ENCODE results near the gene AVPR2.

Gene AVPR2

DNA sequence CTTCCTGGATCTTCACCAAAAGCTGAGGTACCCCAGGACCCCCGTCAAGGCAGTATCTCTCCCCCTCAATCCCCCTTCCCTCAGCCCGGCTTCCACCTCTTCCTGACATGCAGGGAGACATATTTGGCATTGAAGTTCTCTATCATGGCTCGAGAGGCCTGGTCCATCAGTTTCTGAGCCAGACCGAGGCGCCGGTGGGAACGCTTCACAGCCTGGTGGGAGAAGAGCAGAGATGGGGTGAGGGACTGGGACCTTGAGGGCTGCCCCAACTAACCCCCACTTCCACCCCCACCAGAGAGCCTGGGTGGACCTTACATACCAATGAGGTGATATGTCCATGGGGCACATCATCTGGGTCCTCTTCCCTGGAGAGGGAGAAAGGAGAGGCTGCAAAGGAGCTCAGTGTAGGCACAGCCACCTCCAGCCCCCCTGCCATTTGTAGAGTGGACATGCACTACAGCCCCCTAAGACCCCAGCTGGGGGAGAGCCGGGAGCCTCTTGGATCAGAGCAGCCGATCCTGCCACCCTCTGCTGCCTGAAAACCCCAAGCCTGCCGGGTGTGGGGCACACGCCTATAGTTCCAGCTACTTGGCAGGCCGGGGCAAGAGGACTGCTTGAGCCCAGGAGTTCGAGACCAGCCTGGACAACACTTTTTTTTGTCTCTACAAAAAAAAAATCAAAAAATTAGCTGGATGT lies 27.9 kb downstream of the AVPR2 start:
- DNase-seq (ENCODE audit: low read depth in 2 of 2): no peak

- DNase-seq (ENCODE audit: low read depth in 2 of 2): no peak
These were observed 29.3 kb downstream of the AVPR2 start for GRCh38 chrX:153933748-153934147.

DNA sequence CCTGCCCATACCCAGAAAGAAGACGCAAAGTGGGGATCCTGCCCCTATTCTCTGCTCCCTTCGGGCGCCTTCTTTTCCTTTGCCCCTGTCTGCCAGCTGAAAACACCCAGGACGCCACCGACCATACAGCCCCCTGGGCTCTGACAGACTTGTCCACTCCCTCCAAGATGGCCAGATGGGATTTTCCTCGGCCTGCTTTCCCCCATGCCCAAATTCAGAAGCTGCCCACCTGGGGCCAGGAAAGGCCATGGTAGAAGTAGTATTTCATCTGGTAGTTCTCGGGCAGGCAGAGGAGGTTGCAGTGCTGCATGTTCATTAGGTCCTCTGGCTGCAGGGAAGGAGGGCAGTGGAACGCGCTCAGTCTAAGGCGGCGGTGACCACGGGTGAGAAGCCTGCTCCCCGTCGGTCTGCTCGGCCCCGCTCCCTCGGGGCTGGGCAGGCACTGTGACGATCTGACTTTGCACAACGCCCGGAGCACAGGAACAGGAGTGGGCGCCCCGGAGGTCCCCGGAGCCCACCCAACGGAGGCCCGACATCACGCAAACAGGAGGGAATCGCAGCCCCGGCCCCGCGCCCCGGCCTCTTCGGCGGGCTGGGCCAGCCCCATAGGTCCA lies 29.8 kb downstream of the AVPR2 start:
- DNase-seq (ENCODE audit: low read depth in 2 of 2): no peak

DNA sequence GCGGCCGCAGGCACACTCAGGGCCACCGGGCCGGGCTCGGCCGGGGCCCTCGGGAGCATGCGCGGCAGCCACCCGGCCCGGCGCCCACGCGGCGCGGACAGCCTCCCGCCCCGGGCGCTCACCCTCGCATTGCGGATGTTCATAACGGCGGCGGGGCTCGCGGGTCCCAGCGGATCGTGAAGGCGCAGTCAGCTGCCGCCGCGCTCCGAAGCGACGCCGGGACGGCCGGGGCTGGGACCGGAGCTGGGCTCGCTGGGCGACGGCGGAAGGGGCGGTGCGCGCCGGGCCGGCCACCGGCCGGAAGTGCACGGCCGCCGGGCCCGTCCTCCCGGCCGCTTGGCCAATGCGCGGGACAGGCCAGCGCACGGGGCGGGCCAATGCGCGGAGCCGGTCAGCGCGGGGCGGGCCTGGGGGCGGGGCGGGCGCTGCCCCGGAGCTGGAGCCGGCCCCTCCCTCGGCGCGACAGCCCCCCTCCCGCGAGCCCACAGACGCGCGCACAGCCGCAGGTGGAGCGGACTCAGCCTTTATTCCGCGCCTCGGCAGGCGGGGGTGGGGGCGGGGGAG lies 30.4 kb downstream of the AVPR2 start, which contains the start of gene NAA10:
TSS of gene NAA10 (minus strand) at position 276 of the 564 bp plus-strand sequence. CDS start at position 143, 133 bp downstream.
- peak in 1 of 2 experiments; percentile 27 for DNase-seq (ENCODE audit: low read depth in 2 of 2)

- DNase-seq (ENCODE audit: low read depth in 2 of 2): no peak
These were observed 30.9 kb downstream of the AVPR2 start for GRCh38 chrX:153935326-153935851.

DNA sequence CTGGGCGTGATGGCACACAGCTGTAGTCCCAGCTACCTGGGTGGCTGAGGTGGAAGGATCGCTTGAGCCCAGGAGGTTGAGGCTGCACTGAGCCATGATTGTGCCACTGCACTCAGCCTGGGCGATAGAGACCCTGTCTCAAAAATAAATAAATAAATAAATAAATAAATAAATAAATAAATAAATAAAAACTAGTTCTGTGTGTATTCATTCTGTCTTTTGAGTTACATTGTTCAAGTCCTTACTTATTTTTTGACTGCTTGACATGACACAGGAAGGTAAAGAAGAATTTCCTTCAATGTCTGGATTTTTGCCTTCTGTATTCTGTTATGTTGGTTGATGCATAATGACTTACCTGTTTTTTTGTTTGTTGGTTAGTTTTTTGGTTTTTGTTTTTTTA lies 32.6 kb downstream of the AVPR2 start:
- DNase-seq (ENCODE audit: low read depth in 2 of 2): no peak

DNA sequence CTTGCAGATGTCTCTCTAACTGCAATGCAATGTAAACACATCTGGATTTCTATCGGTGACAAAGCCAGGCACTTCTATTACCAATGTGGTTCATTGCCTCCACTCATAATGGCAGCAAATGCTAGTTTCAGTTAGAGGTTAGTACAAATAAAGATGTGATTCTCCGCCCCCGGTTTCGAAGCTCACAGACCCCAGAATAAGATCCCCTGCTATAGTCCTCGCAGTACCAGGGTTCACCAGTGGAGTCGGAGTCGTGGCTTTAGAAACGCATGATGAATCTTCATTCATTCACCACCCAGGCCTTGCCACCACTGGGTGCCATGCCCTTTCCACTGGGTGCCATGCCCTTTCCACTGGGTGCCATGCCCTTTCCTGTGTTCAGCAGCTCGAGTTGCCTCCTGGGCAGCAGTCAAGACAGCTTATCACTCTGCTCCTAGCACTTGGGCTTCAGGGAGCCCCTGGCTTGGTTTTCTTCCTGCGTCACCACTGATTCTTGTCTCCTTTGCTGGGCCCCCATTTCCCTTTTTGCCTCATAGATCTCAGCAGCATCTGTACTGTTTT lies 33.8 kb downstream of the AVPR2 start:
- no peak for DNase-seq (ENCODE audit: low read depth in 2 of 2)

DNA sequence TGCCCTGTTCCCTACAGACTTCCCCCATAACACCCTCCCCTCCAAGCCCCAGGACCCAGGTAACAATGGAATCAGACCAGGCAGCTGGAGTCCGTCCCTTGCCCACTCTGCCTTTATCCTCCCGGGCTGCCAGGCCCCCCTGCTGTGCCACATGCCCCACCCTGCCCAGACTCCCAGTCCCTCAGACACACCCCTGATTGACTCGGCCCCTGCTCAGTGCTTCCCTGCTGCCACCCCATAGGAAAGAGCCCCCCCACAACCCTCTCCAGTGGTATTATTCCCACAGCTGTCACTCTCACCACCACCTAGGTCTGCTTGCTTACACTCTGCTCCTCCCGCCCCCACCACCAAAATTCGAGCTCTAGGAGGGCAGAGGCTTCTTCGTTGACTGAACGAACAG lies 35.1 kb downstream of the AVPR2 start:
- no peak for DNase-seq (ENCODE audit: low read depth in 2 of 2)

- DNase-seq (ENCODE audit: low read depth in 2 of 2): no peak
These were observed 37.1 kb downstream of the AVPR2 start for GRCh38 chrX:153941336-153942252.

- DNase-seq (ENCODE audit: low read depth in 2 of 2): no peak
These were observed 39.8 kb downstream of the AVPR2 start, which contains the start of gene RENBP for GRCh38 chrX:153944140-153944799. RENBP (minus strand) TSS chrX:153944643; CDS start chrX:153944610, 33 bp downstream.

GRCh38 chrX:153944800-153945150 lies 40.3 kb downstream of the AVPR2 start:
- no peak for DNase-seq (ENCODE audit: low read depth in 2 of 2)

GRCh38 chrX:153945956-153946943 lies 41.8 kb downstream of the AVPR2 start:
- DNase-seq (ENCODE audit: low read depth in 2 of 2): no peak

DNA sequence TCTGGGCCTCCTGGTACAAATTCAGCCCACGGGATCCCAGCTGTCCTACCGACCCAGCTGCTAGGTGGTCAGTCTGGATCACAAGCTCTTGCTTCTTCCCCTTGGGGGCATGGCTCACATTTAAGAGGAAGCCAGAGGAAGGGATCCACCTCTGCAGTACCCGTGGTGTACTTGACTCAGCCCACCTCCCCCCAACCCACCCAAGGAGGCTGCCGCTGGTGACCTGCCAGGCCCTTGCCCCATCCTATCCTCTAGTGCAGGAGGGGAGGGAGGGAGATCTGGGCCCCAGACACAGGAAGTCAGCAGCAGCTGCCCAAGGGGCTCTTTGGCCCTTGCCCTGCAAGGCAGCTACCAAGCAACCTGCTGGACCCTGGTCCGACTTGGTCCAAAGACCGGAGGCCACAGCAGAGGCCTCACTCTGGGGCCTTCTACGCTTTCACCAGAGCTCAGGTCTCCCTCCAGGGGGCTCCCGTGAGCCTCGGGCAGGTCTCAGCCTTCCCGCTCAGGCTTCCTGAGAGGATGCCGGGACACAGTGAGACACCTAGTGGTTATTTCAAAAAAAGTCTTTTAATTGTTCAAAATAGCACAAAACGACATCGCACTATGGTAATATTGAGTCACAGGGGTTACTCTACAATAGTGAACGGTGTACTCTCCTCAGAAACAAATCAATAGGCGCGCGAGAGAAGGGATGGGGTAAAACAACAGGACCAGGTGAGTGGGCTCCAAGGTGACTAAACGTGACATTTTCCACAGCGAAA lies 42.7 kb downstream of the AVPR2 start:
- DNase-seq (ENCODE audit: low read depth in 2 of 2): peak in 1 of 2 experiments; percentile 33

GRCh38 chrX:153948002-153948466 lies 43.6 kb downstream of the AVPR2 start:
- DNase-seq (ENCODE audit: low read depth in 2 of 2): no peak

GRCh38 chrX:153948847-153949805 lies 44.7 kb downstream of the AVPR2 start:
- DNase-seq (ENCODE audit: low read depth in 2 of 2): no peak

GRCh38 chrX:153950127-153950526 lies 45.7 kb downstream of the AVPR2 start:
- no peak for DNase-seq (ENCODE audit: low read depth in 2 of 2)

- no peak for DNase-seq (ENCODE audit: low read depth in 2 of 2)
These were observed 47.4 kb downstream of the AVPR2 start for GRCh38 chrX:153951683-153952372.

Data from fibroblast of skin of left biceps (primary cell).